K562 (cell line): Measurements from ENCODE around the gene LPIN1. TPM values are rescaled to one million over a fixed set of nuclear protein-coding genes. Genes with fewer than 3 reads are reported as not detected.
A peak's percentile ranks its signal among the peaks of the same experiment; 100 is the strongest.

Experiments used
- ATAC-seq: fragments of 200-7000 bp; cut with Tn5 transposase; 3 replicates; pipeline ENCODE4 v1.9.1; 2020; ENCODE audit warnings: moderate library complexity
- BruUV-seq: library from RNA; stranded (reverse); fragments of 400-500 nt; replicated peaks from 2 replicates; lab custom pipeline; 2021; lab: Mats Ljungman, UMichigan
- CTCF ChIA-PET: fragments of 300-600 bp; formaldehyde crosslinking; extraction: SDS; loops from one replicate; lab custom pipeline; 2021; ENCODE audit warnings: low intra/inter-chr PET ratio; lab: Yijun Ruan, JAX
- POLR2A ChIA-PET: fragments of 300-600, 350-650 bp; sonication (Branson Sonifier 250); formaldehyde crosslinking; extraction: SDS; loops from one replicate; lab custom pipeline; 2021; ENCODE audit warnings: antibody characterized with exemption, inconsistent platforms; lab: Yijun Ruan, JAX
- DNase-seq, 4 experiments: peaks; one replicate each; pipeline versions ENCODE4 v3.0.0 to v3.0.0-alpha.2; 2011 to 2018; ENCODE audit warnings: low spot score in 3 of 4, mixed read lengths in 3 of 4; ENCODE audit errors: extremely low read depth in 1 of 4
- FAIRE-seq: peaks from 2 replicates; lab custom pipeline; 2011; peaks lifted over from hg19 to GRCh38; lab: Jason Lieb, UNC
- H2AFZ ChIP-seq: 2 replicates; pipeline ENCODE4 v1.6.0; 2011; ENCODE audit warnings: low read depth, low read length, control low read depth, inconsistent platforms
- H3K27ac ChIP-seq: fragments of 200-600 bp; 3 replicates; pipeline ENCODE4 v1.8.0; 2011; ENCODE audit warnings: low read depth, mild to moderate bottlenecking, control low read depth, inconsistent platforms, low read length, moderate library complexity, mixed read lengths; ENCODE audit errors: extremely low read depth
- H3K27me3 ChIP-seq, 2 experiments: fragments of 300-600 bp in 1 of 2; 2 replicates in 1 of 2; 3 replicates in 1 of 2; pipeline versions ENCODE4 v1.6.0 to v1.8.0; 2011; ENCODE audit warnings: inconsistent platforms in 2 of 2, low read length in 2 of 2, mild to moderate bottlenecking in 1 of 2, mixed read lengths in 1 of 2, moderate library complexity in 1 of 2; ENCODE audit not compliant: control insufficient read depth in 2 of 2, insufficient read depth in 2 of 2
- H3K36me3 ChIP-seq: fragments of 300-600 bp; 3 replicates; pipeline ENCODE4 v1.8.0; 2011; ENCODE audit warnings: mild to moderate bottlenecking, low read length, inconsistent platforms; ENCODE audit not compliant: control insufficient read depth, insufficient read depth
- H3K4me1 ChIP-seq, 2 experiments: fragments of 200-600 bp in 1 of 2; replicated peaks in 1 of 2; 2 replicates in 1 of 2; 3 replicates in 1 of 2; pipeline versions ENCODE4 v1.5.1 to v1.8.0; 2011; ENCODE audit warnings: inconsistent platforms in 2 of 2, low read length in 2 of 2, mild to moderate bottlenecking in 1 of 2, mixed read lengths in 1 of 2, moderate library complexity in 1 of 2; ENCODE audit not compliant: control insufficient read depth in 2 of 2, insufficient read depth in 2 of 2
- H3K4me2 ChIP-seq: 2 replicates; pipeline ENCODE4 v1.6.1; 2011; ENCODE audit warnings: low read length, control low read depth, inconsistent platforms, mixed read lengths; ENCODE audit not compliant: insufficient read depth
- H3K4me3 ChIP-seq: fragments of 200-600 bp; sonication (generic), shearing (Covaris generic); 2 replicates; pipeline ENCODE4 v1.5.1; 2016; ENCODE audit warnings: control low read depth, inconsistent platforms
- H3K79me2 ChIP-seq: fragments of 200-600 bp; 3 replicates; pipeline ENCODE4 v1.8.0; 2011; ENCODE audit warnings: low read length, inconsistent platforms; ENCODE audit not compliant: control insufficient read depth, insufficient read depth
- H3K9ac ChIP-seq, 2 experiments: 2 replicates each; pipeline versions ENCODE4 v1.6.0 to v1.6.1; 2011; ENCODE audit warnings: low read depth in 2 of 2, low read length in 2 of 2, control low read depth in 1 of 2, inconsistent platforms in 1 of 2, mild to moderate bottlenecking in 1 of 2, mixed read lengths in 1 of 2; ENCODE audit not compliant: insufficient read depth in 1 of 2
- H3K9me1 ChIP-seq: one replicate; pipeline ENCODE4 v1.6.0; 2011; ENCODE audit warnings: inconsistent platforms, mild to moderate bottlenecking, low read length, moderate library complexity; ENCODE audit not compliant: control insufficient read depth, insufficient read depth
- H3K9me3 ChIP-seq: replicated peaks from 2 replicates; pipeline ENCODE4 v1.5.1; 2011; ENCODE audit warnings: low read depth, low read length, inconsistent platforms; ENCODE audit not compliant: control insufficient read depth, insufficient read depth
- H4K20me1 ChIP-seq: replicated peaks from 2 replicates; pipeline ENCODE4 v1.6.1; 2011; ENCODE audit warnings: low read length, inconsistent platforms, mixed read lengths; ENCODE audit not compliant: control insufficient read depth, insufficient read depth
- BHLHE40 ChIP-seq: IDR thresholded peaks from 2 replicates; pipeline ENCODE4 v1.6.1; 2011; ENCODE audit warnings: low read length, improper control_type of control experiment
- CBFA2T2 ChIP-seq: fragments of 450-650 bp; conservative IDR thresholded peaks from 2 replicates; pipeline ENCODE4 v1.6.1; 2017; ENCODE audit warnings: mild to moderate bottlenecking
- ERF ChIP-seq: fragments of 450-650 bp; formaldehyde crosslinking; IDR thresholded peaks from 2 replicates; pipeline ENCODE4 v1.4.0; 2020; ENCODE audit warnings: mild to moderate bottlenecking, mixed read lengths
- FOXP4 ChIP-seq: sonication (generic); formaldehyde crosslinking; IDR thresholded peaks from 2 replicates; pipeline ENCODE4 v1.8.0; 2022; ENCODE audit warnings: mild to moderate bottlenecking, missing genetic modification reagents, borderline replicate concordance
- GTF2A2 ChIP-seq: IDR thresholded peaks from 2 replicates; pipeline ENCODE4 v1.6.1; 2016; ENCODE audit warnings: mild to moderate bottlenecking, missing genetic modification characterization, missing compliant biosample characterization
- HNRNPH1 ChIP-seq: fragments of 200-400 bp; formaldehyde crosslinking; optimal IDR thresholded peaks from 2 replicates; pipeline ENCODE3; 2017; ENCODE audit warnings: low read depth, mild to moderate bottlenecking, low read length, moderate library complexity
- IRF9 ChIP-seq: fragments of 450-650 bp; IDR thresholded peaks from 2 replicates; pipeline ENCODE4 v1.6.1; 2016; ENCODE audit warnings: missing biosample characterization, missing genetic modification characterization
- JUNB ChIP-seq: fragments of 450-650 bp; formaldehyde crosslinking; conservative IDR thresholded peaks from 2 replicates; pipeline ENCODE4 v1.4.0; 2020; ENCODE audit warnings: mild to moderate bottlenecking
- NR2C2 ChIP-seq, 2 experiments: fragments of 200-800 bp in 1 of 2; sonication (Bioruptor generic) in 1 of 2; sonication (generic) in 1 of 2; formaldehyde crosslinking in 1 of 2; IDR thresholded peaks; 2 replicates each; pipeline versions ENCODE4 v1.6.1 to v1.8.0; 2016 to 2022; ENCODE audit warnings: mild to moderate bottlenecking in 1 of 2, missing compliant biosample characterization in 1 of 2, missing genetic modification characterization in 1 of 2, missing genetic modification reagents in 1 of 2
- PPARD ChIP-seq: fragments of 250-450 bp; sonication (Bioruptor Pico); IDR thresholded peaks from 2 replicates; pipeline ENCODE4 v1.8.0; 2022; ENCODE audit warnings: inconsistent platforms, mild to moderate bottlenecking, moderate library complexity
- SIN3A ChIP-seq, 2 experiments: fragments of 150-350 bp in 1 of 2; IDR thresholded peaks; 2 replicates each; pipeline ENCODE4 v1.6.1; 2011 to 2016; ENCODE audit warnings: borderline replicate concordance in 2 of 2, low read depth in 2 of 2, low read length in 2 of 2, mild to moderate bottlenecking in 2 of 2, moderate library complexity in 2 of 2; ENCODE audit not compliant: control insufficient read depth in 1 of 2
- SMARCE1 ChIP-seq: fragments of 450-650 bp; IDR thresholded peaks from 2 replicates; pipeline ENCODE4 v1.7.1; 2016; ENCODE audit warnings: mild to moderate bottlenecking
- SRSF1 ChIP-seq: fragments of 200-400 bp; formaldehyde crosslinking; IDR thresholded peaks from 2 replicates; pipeline ENCODE4 v1.6.1; 2017; ENCODE audit warnings: mild to moderate bottlenecking, low read depth, low read length, moderate library complexity
- TAF15 ChIP-seq: fragments of 200-400 bp; formaldehyde crosslinking; IDR thresholded peaks from 2 replicates; pipeline ENCODE4 v1.6.1; 2017; ENCODE audit warnings: mild to moderate bottlenecking, low read depth, low read length, moderate library complexity
- TAF7 ChIP-seq: fragments of 450-650 bp; IDR thresholded peaks from 2 replicates; pipeline ENCODE4 v1.6.1; 2016; ENCODE audit warnings: missing genetic modification characterization, missing compliant biosample characterization
- XRCC3 ChIP-seq: fragments of 450-650 bp; IDR thresholded peaks from 2 replicates; pipeline ENCODE4 v1.6.1; 2017; ENCODE audit warnings: mild to moderate bottlenecking, moderate library complexity
- XRCC5 ChIP-seq: fragments of 200-400 bp; formaldehyde crosslinking; IDR thresholded peaks from 2 replicates; pipeline ENCODE4 v1.6.1; 2017; ENCODE audit warnings: low read depth, mild to moderate bottlenecking, low read length
- ZNF274 ChIP-seq: IDR thresholded peaks from 2 replicates; pipeline ENCODE4 v1.6.1; 2011; ENCODE audit warnings: low read depth, mild to moderate bottlenecking, low read length, moderate library complexity, borderline replicate concordance
- ZNF282 ChIP-seq: sonication (generic); formaldehyde crosslinking; IDR thresholded peaks from 2 replicates; pipeline ENCODE4 v1.8.1; 2023; ENCODE audit warnings: missing genetic modification reagents
- WGBS: fragments of 100-300 bp; shearing (Covaris generic); methylation state at CpG from one replicate; pipeline ENCODE4 v1.1.6; 2016; ENCODE audit warnings: low coverage, mixed read lengths; ENCODE audit not compliant: insufficient coverage; ENCODE audit errors: missing lambda C conversion rate; 5-methylcytosine and 5-hydroxymethylcytosine counted together
- in situ Hi-C: fragments of 300-500 bp; cut with MboI; formaldehyde crosslinking; loops from 4 replicates; pipeline ENCODE4 v1.15.0; 2018; ENCODE audit warnings: inconsistent platforms, mixed read lengths
- intact Hi-C: fragments of 100-400 bp; cut with micrococcal nuclease; formaldehyde crosslinking; loops from 2 replicates; pipeline ENCODE4 v1.14.2; 2022
- polyA plus RNA-seq, 8 experiments: library from polyadenylated mRNA; depleted of rRNA in 4 of 8; stranded (reverse) in 5 of 8; unstranded in 3 of 8; fragments of >200 nt; fragmentation: Nextera tagmentation in 2 of 8; fragmentation: Illumina TruSeq in 1 of 8; extraction: Ambion mirVana in 2 of 8; extraction: Trizol in 1 of 8; gene quantifications; 2 replicates each; pipeline versions ENCODE4 v1.2.1 to v1.2.3, GENCODE V29; 2011 to 2014; ENCODE audit warnings: inconsistent platforms in 1 of 8, missing spikeins in 1 of 8
- total RNA-seq, 7 experiments: library from RNA; depleted of rRNA in 6 of 7; stranded (reverse); fragments of >200 nt in 6 of 7; fragmentation: Illumina TruSeq in 2 of 7; extraction: Trizol in 2 of 7; gene quantifications; 2 replicates each; pipeline versions ENCODE4 v1.2.1 to v1.2.3, GENCODE V29; 2011 to 2021; ENCODE audit warnings: low replicate concordance in 1 of 7

LPIN1 gene
- total and polyA plus RNA-seq, 9 of the 15 experiments (the other 6 are each of a cell fraction or from before 2014, with no cell fraction given) = 9.2 to 84.0 (median 27.8) TPM

GRCh38 chr2:11765501-11765900 lies 19.1 kb downstream of the LPIN1 start:
- Histone ChIP-seq H3K4me2 (no peak overlapping the region), H2AFZ (no peak overlapping the region), H3K27me3 (no peaks in the 10 kb centered on the region), H3K27ac (no peak overlapping the region), H3K9me3 (no peaks in the 10 kb centered on the region), H3K9ac (0 out of 4 replicates have a peak overlapping the region, but pooled peaks of 1 of the 2 experiments have one; percentile 12)
- DNase-seq = no peak
- no TSS peak for BruUV-seq
- intact Hi-C loops = no loop called here
- POLR2A ChIA-PET = interaction anchor here (0.8 to 0.9 kb wide), 2 partner anchors 11 to 20 kb away, joined by 4 read pairs; no protein-coding TSS in a partner anchor
- no peak for TF ChIP-seq GTF2A2 (tag)
- TF ChIP-seq BHLHE40 = no peak
- no peak for TF ChIP-seq PPARD (CRISPR knock-in tag)
- no peak for TF ChIP-seq XRCC5
- TF ChIP-seq TAF15 = no peak
- no peak for TF ChIP-seq ZNF282 (CRISPR knock-in tag)
- no peak for TF ChIP-seq SIN3A (IDR thresholded peaks at IDR 0.05; ENCODE audit: borderline replicate concordance in 2 of 2, control insufficient read depth in 1 of 2, low read depth in 2 of 2, low read length in 2 of 2)
- no peak for TF ChIP-seq CBFA2T2
- TF ChIP-seq FOXP4 (CRISPR knock-in tag) = no peak
- no peak for TF ChIP-seq IRF9
- no peak for TF ChIP-seq ERF (CRISPR knock-in tag)
- no peak for TF ChIP-seq SMARCE1
- TF ChIP-seq JUNB (CRISPR knock-in tag) = no peak
- TF ChIP-seq XRCC3 = no peak
- no peak for TF ChIP-seq NR2C2 (CRISPR knock-in tag; IDR thresholded peaks at IDR 0.05)
- no peak for TF ChIP-seq NR2C2 (tag; IDR thresholded peaks at IDR 0.05)
- no peak for TF ChIP-seq ZNF274
- TF ChIP-seq TAF7 (tag) = no peak
- TF ChIP-seq SRSF1 = no peak
- TF ChIP-seq HNRNPH1 = no peak
- TF ChIP-seq, all 486 proteins: peak for 0
- in situ Hi-C loops = no loop called here
- H3K79me2 ChIP-seq = peaks cover 44% of the 10 kb centered on the region
- H3K4me3 ChIP-seq = no peak overlapping the region
- H3K4me1 ChIP-seq = peaks cover 17 to 31% of the 10 kb centered on the region in 2 experiments
- ATAC-seq (no peak), FAIRE-seq (no peak)
- peaks cover 68% of the 10 kb centered on the region for H3K36me3 ChIP-seq
- 91% methylated on average over 13 of the region's 13 CpGs for WGBS
- CTCF ChIA-PET = no interaction called here
- H4K20me1 ChIP-seq = peaks cover 7% of the 10 kb centered on the region
- H3K9me1 ChIP-seq = no peaks in the 10 kb centered on the region
